Measurements from ENCODE around the gene GPC5. TPM values are rescaled to one million over a fixed set of nuclear protein-coding genes. Genes with fewer than 3 reads are reported as not detected.

Gene GPC5
- total RNA-seq, 1 experiment from 2014 or later, result 0.15 TPM

- no peaks in the 10 kb centered on the region for H3K9me3 ChIP-seq (ENCODE audit: control insufficient read depth, low read depth, low read length)
- H2BK120ac ChIP-seq (ENCODE audit: low read depth, low read length, poor library complexity, severe bottlenecking), result no peak overlapping the region
- no peak overlapping the region for H4K8ac ChIP-seq (replicated peaks; ENCODE audit: insufficient read length, low read depth, low read length)
- no peaks in the 10 kb centered on the region for H3K79me2 ChIP-seq (ENCODE audit: insufficient read depth, low read length)
- Mint-ChIP-seq H3K27me3 (ENCODE audit: low read depth) (no peaks in the 10 kb centered on the region), H3K27ac (no peak overlapping the region), H3K4me3 (no peak overlapping the region), H3K36me3 (ENCODE audit: insufficient read depth in 1 of 3, low read depth in 3 of 3) (no peaks in the 10 kb centered on the region), H3K9me3 (no peaks in the 10 kb centered on the region), H3K4me1 (peaks cover 0 to 3% of the 10 kb centered on the region in 2 experiments; a peak in 1 of 4 replicates)
- WGBS (ENCODE audit: extremely low coverage, insufficient read length, low lambda C conversion rate), result no CpG with 5 or more reads among the region's 2 CpGs
- H3K9ac ChIP-seq (ENCODE audit: extremely low read depth, insufficient read length, low read length), result no peak overlapping the region
- no peak overlapping the region for H3K4ac ChIP-seq (ENCODE audit: low read depth, low read length)
- no peak overlapping the region for H3K27ac ChIP-seq (ENCODE audit: insufficient read length, low read depth, low read length)
- no peak overlapping the region for H3K23ac ChIP-seq (ENCODE audit: insufficient read length, low read depth, low read length)
- H3K18ac ChIP-seq (ENCODE audit: insufficient read length, low read depth, low read length), result no peak overlapping the region
- H3K23me2 ChIP-seq (ENCODE audit: insufficient read length, low read depth, low read length, poor library complexity, severe bottlenecking), result no peaks in the 10 kb centered on the region
- no peak overlapping the region for H2AK5ac ChIP-seq (ENCODE audit: insufficient read length, low read length)
- H3K4me1 ChIP-seq (ENCODE audit: insufficient read depth, low read length), result no peaks in the 10 kb centered on the region
- H3K14ac ChIP-seq (ENCODE audit: insufficient read depth, low read length), result no peak overlapping the region
- H3K56ac ChIP-seq (ENCODE audit: insufficient read length, low read depth, low read length), result no peak overlapping the region
- H2BK15ac ChIP-seq (ENCODE audit: low read depth, low read length), result no peak overlapping the region
- no peaks in the 10 kb centered on the region for H4K20me1 ChIP-seq (ENCODE audit: control insufficient read depth, insufficient read depth, insufficient read length)
- no peak overlapping the region for H2BK5ac ChIP-seq (ENCODE audit: insufficient read length, low read length)
- H2BK20ac ChIP-seq (ENCODE audit: low read depth, low read length, poor library complexity, severe bottlenecking), result no peak overlapping the region
- no peaks in the 10 kb centered on the region for H3K79me1 ChIP-seq (ENCODE audit: insufficient read depth, low read depth, low read length, poor library complexity, severe bottlenecking)
- no peak overlapping the region for H4K91ac ChIP-seq (ENCODE audit: insufficient read length, low read depth, low read length)
- H2BK12ac ChIP-seq (ENCODE audit: insufficient read length, low read depth, low read length), result no peak overlapping the region
- H2AFZ ChIP-seq (ENCODE audit: low read length), result no peak overlapping the region
- H4K5ac ChIP-seq (ENCODE audit: insufficient read length, low read depth, low read length), result no peak overlapping the region
- no peaks in the 10 kb centered on the region for H3K27me3 ChIP-seq (ENCODE audit: insufficient read depth, low read length)
- DNase-seq, result no peak
- H3T11ph ChIP-seq (ENCODE audit: low read length), result no peak overlapping the region
- H3K4me2 ChIP-seq (ENCODE audit: insufficient read depth, insufficient read length, low read length), result no peak overlapping the region
- TF ChIP-seq, protein P1, sequence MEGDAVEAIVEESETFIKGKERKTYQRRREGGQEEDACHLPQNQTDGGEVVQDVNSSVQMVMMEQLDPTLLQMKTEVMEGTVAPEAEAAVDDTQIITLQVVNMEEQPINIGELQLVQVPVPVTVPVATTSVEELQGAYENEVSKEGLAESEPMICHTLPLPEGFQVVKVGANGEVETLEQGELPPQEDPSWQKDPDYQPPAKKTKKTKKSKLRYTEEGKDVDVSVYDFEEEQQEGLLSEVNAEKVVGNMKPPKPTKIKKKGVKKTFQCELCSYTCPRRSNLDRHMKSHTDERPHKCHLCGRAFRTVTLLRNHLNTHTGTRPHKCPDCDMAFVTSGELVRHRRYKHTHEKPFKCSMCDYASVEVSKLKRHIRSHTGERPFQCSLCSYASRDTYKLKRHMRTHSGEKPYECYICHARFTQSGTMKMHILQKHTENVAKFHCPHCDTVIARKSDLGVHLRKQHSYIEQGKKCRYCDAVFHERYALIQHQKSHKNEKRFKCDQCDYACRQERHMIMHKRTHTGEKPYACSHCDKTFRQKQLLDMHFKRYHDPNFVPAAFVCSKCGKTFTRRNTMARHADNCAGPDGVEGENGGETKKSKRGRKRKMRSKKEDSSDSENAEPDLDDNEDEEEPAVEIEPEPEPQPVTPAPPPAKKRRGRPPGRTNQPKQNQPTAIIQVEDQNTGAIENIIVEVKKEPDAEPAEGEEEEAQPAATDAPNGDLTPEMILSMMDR (conservative IDR thresholded peaks at IDR 0.05), result no peak
Observed at GRCh38 chr13:91534996-91535395, 136.6 kb downstream of the GPC5 start.

Data from H9 (cell line).